NCI-H524 treated with DMSO at 0.1 percent for 48 hours (cell line): ENCODE data around the gene PRKAR2A.
"Not testable (repeated sequence)": the region's sequence is repeated elsewhere in the genome, so short reads cannot be mapped to it uniquely, and the experiment has no call there.

Experiments
- DNase-seq: peaks from one replicate; lab custom pipeline; 2025; lab: John Stamatoyannopoulos, UW

The PRKAR2A gene

GRCh38 chr3:48725185-48725855 lies 122.4 kb downstream of the PRKAR2A start:
- not testable (repeated sequence) for DNase-seq

DNA sequence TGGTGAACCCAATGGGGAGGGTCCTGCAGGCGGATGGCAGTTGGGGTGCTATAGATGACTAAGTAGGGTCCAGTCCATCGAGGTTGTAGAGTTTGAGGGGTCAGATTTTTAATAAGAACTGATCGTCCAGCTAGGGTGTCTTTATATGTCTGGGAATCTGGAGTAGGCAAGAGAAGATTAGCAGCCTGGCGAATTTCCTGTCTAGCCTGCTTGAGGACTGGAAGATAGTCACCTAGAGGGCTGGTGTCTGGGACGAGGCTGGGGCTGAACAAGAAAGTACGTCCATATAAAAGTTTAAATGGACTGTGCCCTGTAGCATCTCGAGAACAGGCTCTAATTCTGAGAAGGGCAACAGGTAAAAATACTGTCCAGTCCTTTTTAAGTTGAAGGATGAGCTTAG lies 123.9 kb downstream of the PRKAR2A start:
- DNase-seq, result no peak

- DNase-seq, result not testable (repeated sequence)
These were observed 124.4 kb downstream of the PRKAR2A start for GRCh38 chr3:48723293-48723692.

DNA sequence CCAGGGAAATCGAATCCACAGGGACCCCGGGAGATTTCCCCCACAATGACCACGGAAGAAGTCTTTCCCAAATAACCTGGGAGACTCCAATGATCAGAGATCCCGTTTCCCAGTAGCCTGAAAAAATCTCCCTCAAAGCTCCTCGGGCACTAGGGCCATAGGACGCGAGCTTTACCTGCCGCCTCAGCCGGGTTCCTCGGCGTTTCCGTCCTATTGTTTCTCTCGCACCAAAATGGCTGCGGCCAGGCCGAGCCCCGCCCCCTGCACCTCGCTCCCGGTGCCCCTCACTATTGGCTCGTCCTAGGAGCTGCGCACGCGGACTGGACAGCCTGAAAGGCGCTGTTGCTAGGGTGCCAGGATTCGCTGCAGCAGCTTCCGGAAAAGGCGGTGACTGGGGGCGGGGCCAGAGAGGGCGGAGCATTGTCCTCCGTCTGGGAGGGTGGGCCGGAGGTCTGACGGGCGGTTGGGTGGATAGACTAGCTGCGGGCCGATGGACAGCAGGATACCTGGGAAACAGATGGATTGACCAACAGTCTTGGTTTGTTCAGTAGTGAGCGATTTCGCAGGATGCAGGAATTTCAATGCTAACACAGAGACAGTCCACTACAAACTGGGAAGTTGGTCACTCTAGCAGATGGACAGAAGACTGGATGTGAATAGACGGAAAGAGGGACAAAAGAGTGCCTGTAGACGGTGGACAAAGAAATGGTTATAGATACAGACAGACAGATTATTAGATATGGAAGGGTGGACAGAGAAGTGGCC lies 130.5 kb downstream of the PRKAR2A start, which contains the start of gene IP6K2:
Gene IP6K2, minus strand, starts transcription at position 240 of the 765 bp plus-strand sequence. CDS start 21,930 bp downstream, outside the sequence.
- peak; percentile 64 for DNase-seq

DNA sequence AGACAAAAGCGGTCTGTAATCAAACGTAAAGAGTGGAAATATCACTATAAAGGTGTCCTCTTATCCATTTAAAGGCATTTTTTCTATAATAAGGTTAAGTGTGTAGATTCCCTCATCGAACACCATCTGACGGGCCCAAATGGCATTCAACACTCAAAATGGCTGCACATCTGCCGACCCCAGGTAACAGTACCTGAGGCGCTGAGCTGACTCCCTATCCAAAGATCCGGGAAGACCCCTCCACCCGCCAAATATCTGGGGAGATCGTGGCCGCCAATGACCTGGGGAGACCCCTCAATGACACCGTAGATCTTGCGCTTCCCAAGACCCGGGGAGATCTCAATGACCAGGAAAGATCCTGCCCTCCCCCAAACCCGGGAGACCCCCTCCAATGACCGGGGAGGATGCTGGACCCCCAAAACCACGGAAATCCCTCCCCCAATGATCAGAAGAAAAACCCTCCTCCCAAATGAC lies 131.1 kb downstream of the PRKAR2A start:
- no peak for DNase-seq

DNA sequence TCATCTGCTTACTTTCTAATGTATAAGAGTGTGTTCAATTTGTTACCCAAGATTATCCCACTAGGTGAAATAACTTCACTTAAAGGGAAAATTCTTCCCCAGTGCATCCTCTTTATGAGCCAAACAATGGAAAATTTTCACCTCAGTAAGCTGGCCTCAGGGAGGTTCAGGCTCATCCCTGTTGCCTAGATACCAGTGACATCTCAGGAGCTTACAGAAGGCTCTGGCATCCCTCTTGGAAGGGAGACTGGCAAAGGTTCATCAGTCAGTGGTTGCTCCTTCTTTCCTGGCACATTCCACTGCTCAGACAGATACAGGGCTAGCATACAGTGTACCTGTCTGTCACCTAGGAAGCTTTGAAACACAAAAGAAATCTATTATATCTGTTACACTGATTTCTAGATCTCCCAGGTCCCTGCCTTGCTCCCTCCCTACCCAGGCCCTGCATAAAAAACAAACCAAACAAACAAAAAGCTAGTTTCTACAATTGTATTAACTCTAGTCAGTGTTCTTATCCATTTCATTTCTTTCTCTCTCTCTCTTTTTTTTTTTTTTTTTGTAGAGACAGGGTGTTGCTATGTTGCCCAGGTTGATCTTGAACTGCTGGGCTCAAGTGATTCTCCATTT lies 132.4 kb downstream of the PRKAR2A start:
- no peak for DNase-seq

- DNase-seq, result no peak
These were observed 135.9 kb downstream of the PRKAR2A start for GRCh38 chr3:48711727-48712126.

DNA sequence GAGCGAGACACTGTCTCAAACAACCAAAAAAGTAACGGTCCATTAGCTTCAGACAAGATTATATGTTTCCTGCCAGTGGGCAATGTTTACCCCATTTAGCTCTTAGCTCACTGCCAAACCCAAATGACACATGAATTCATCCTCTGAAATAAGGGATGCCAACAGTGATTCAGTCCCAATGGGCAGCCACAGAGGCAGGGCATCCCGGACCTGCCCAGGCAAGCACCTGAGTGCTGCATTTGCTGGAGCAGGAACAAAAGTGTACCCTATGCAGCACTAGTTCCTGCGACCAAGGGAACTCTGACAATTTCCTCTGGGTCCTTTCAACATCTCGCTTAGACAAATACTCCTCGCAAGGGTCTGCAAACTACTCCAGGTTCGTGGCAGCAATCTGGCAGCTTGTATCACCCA lies 138.6 kb downstream of the PRKAR2A start:
- no peak for DNase-seq

GRCh38 chr3:48708481-48708889 lies 139.2 kb downstream of the PRKAR2A start:
- no peak for DNase-seq

- no peak for DNase-seq
These were observed 140.5 kb downstream of the PRKAR2A start for GRCh38 chr3:48707157-48707556.

- DNase-seq, result no peak
These were observed 145.3 kb downstream of the PRKAR2A start for GRCh38 chr3:48702320-48702920.

- DNase-seq, result no peak
These were observed 146.8 kb downstream of the PRKAR2A start for GRCh38 chr3:48700731-48701405.

- no peak for DNase-seq
These were observed 148.8 kb downstream of the PRKAR2A start for GRCh38 chr3:48698891-48699290.

- DNase-seq, result no peak
These were observed 149.7 kb downstream of the PRKAR2A start for GRCh38 chr3:48697952-48698351.

- DNase-seq, result no peak
These were observed 151.1 kb downstream of the PRKAR2A start for GRCh38 chr3:48696601-48697000.
